Chondrocyte (in vitro differentiated cells): ENCODE data around the gene MTA2. TPM values are rescaled to one million over a fixed set of nuclear protein-coding genes. Genes with fewer than 3 reads are reported as not detected.

ENCODE experiments used
- DNase-seq: peaks from one replicate; pipeline ENCODE4 v3.0.0; 2021; ENCODE audit warnings: mixed read lengths, low spot score
- H3K27ac Mint-ChIP-seq: one replicate; pipeline ENCODE4 v1.8.0; 2021; ENCODE audit warnings: mild to moderate bottlenecking, moderate library complexity, mixed read lengths; ENCODE audit not compliant: unreplicated experiment
- H3K27me3 Mint-ChIP-seq: 2 replicates; pipeline ENCODE4 v1.8.0; 2021; ENCODE audit warnings: low read depth, mixed read lengths
- H3K36me3 Mint-ChIP-seq: 2 replicates; pipeline ENCODE4 v1.8.0; 2021; ENCODE audit warnings: low read depth, mixed read lengths
- H3K4me1 Mint-ChIP-seq: 2 replicates; pipeline ENCODE4 v1.8.0; 2021; ENCODE audit warnings: low read depth, mild to moderate bottlenecking, mixed read lengths
- H3K4me3 Mint-ChIP-seq: one replicate; pipeline ENCODE4 v1.8.0; 2021; ENCODE audit warnings: mild to moderate bottlenecking, moderate library complexity, mixed read lengths; ENCODE audit not compliant: unreplicated experiment
- H3K9me3 Mint-ChIP-seq: 2 replicates; pipeline ENCODE4 v1.8.0; 2021; ENCODE audit warnings: low read depth, mixed read lengths
- CTCF ChIP-seq: fragments of 200-600 bp; sonication (generic); IDR thresholded peaks from 2 replicates; pipeline ENCODE4 v1.5.0; 2021; ENCODE audit warnings: antibody characterized with exemption, mild to moderate bottlenecking, moderate library complexity
- total RNA-seq: library from RNA; stranded (reverse); gene quantifications from 3 replicates; pipeline ENCODE4 v1.2.1, GENCODE V29; 2021

MTA2 gene
- total RNA-seq, 1 donor from 2014 or later: 81.7 TPM

GRCh38 chr11:62610814-62611704 is 9.4 kb upstream of the MTA2 start:
- no peak for DNase-seq
- Mint-ChIP-seq H3K36me3 (peaks cover 8% of the 10 kb centered on the region), H3K4me3 (peak overlapping the region; percentile 97), H3K27ac (peak overlapping the region; percentile 95), H3K27me3 (no peaks in the 10 kb centered on the region), H3K9me3 (no peaks in the 10 kb centered on the region), H3K4me1 (peaks cover 17% of the 10 kb centered on the region)
- no peak for TF ChIP-seq CTCF

- no peak for DNase-seq
- H3K36me3 Mint-ChIP-seq: peaks cover 9% of the 10 kb centered on the region
- no peak for TF ChIP-seq CTCF
- H3K9me3 Mint-ChIP-seq: no peaks in the 10 kb centered on the region
- peaks cover 17% of the 10 kb centered on the region for H3K4me1 Mint-ChIP-seq
- no peaks in the 10 kb centered on the region for H3K27me3 Mint-ChIP-seq
- peak overlapping the region; percentile 17 for H3K27ac Mint-ChIP-seq
- H3K4me3 Mint-ChIP-seq: peak overlapping the region; percentile 19
Measured at GRCh38 chr11:62610403-62610802, 8.7 kb upstream of the MTA2 start.

- H3K27ac Mint-ChIP-seq: no peak overlapping the region
Measured at GRCh38 chr11:62608776-62609175, 7.1 kb upstream of the MTA2 start.

GRCh38 chr11:62607714-62608113 is 6.0 kb upstream of the MTA2 start:
- H3K27ac Mint-ChIP-seq: no peak overlapping the region
- H3K4me3 Mint-ChIP-seq: no peak overlapping the region
- no peak for TF ChIP-seq CTCF
- no peaks in the 10 kb centered on the region for H3K9me3 Mint-ChIP-seq
- no peaks in the 10 kb centered on the region for H3K27me3 Mint-ChIP-seq
- peaks cover 10% of the 10 kb centered on the region for H3K36me3 Mint-ChIP-seq
- DNase-seq: no peak
- H3K4me1 Mint-ChIP-seq: peaks cover 29% of the 10 kb centered on the region

More at GRCh38 chr11:62608776-62609175, 7.1 kb upstream of the MTA2 start:
- DNase-seq: no peak
- no peak for TF ChIP-seq CTCF
- no peaks in the 10 kb centered on the region for H3K9me3 Mint-ChIP-seq
- no peak overlapping the region for H3K4me3 Mint-ChIP-seq
- H3K4me1 Mint-ChIP-seq: peaks cover 21% of the 10 kb centered on the region
- peaks cover 10% of the 10 kb centered on the region for H3K36me3 Mint-ChIP-seq
- no peaks in the 10 kb centered on the region for H3K27me3 Mint-ChIP-seq

- no peak for TF ChIP-seq CTCF
- Mint-ChIP-seq H3K4me3 (no peak overlapping the region), H3K4me1 (peaks cover 23% of the 10 kb centered on the region), H3K27ac (no peak overlapping the region), H3K9me3 (no peaks in the 10 kb centered on the region), H3K36me3 (peaks cover 10% of the 10 kb centered on the region), H3K27me3 (no peaks in the 10 kb centered on the region)
- no peak for DNase-seq
Measured at GRCh38 chr11:62605902-62606301, 4.2 kb upstream of the MTA2 start.
